IMR-90 (cell line): ENCODE data around the gene MTMR4. TPM values are rescaled to one million over a fixed set of nuclear protein-coding genes. Genes with fewer than 3 reads are reported as not detected.
A peak's percentile ranks its signal among the peaks of the same experiment; 100 is the strongest.

Experiments
- ATAC-seq: fragments of 200-7000 bp; cut with Tn5 transposase; 2 replicates; pipeline ENCODE4 v1.9.1; 2020; ENCODE audit warnings: low read depth, mild to moderate bottlenecking, moderate library complexity
- Bru-seq: library from RNA; stranded (reverse); fragments of 400-500 nt; gene quantifications from one replicate; lab custom pipeline; 2021; lab: Mats Ljungman, UMichigan
- BruChase-seq, 2 experiments: library from RNA; stranded (reverse); fragments of 400-500 nt; gene quantifications; one replicate each; lab custom pipeline; 2021; lab: Mats Ljungman, UMichigan
- BruUV-seq: library from RNA; stranded (reverse); fragments of 400-500 nt; replicated peaks from 2 replicates; lab custom pipeline; 2021; lab: Mats Ljungman, UMichigan
- CTCF ChIA-PET: fragments of 300-600 bp; formaldehyde crosslinking; extraction: SDS; loops from one replicate; lab custom pipeline; 2021; ENCODE audit warnings: antibody characterized with exemption; lab: Yijun Ruan, JAX
- POLR2A ChIA-PET: fragments of 300-600 bp; sonication (Branson Sonifier 250); formaldehyde crosslinking; loops from one replicate; lab custom pipeline; 2022; ENCODE audit warnings: antibody characterized with exemption; ENCODE audit not compliant: unreplicated experiment; lab: Charles Lee
- DNase-seq: peaks from one replicate; pipeline ENCODE4 v3.0.0; 2013
- H2AFZ ChIP-seq: replicated peaks from 2 replicates; pipeline ENCODE3; 2013; ENCODE audit warnings: low read length, mild to moderate bottlenecking; ENCODE audit not compliant: poor library complexity
- H2AK5ac ChIP-seq: 2 replicates; pipeline ENCODE4 v1.6.1; 2013; ENCODE audit warnings: low read depth, low read length, inconsistent platforms
- H2AK9ac ChIP-seq: replicated peaks from 2 replicates; pipeline ENCODE3; 2013; ENCODE audit warnings: mild to moderate bottlenecking, low read depth, low read length, moderate library complexity; ENCODE audit not compliant: poor library complexity
- H2BK120ac ChIP-seq: 2 replicates; pipeline ENCODE4 v1.6.1; 2013; ENCODE audit warnings: low read depth, low read length, inconsistent platforms
- H2BK15ac ChIP-seq: 3 replicates; pipeline ENCODE4 v1.6.1; 2013; ENCODE audit warnings: low read depth, low read length, inconsistent platforms
- H2BK20ac ChIP-seq: 2 replicates; pipeline ENCODE4 v1.6.1; 2013; ENCODE audit warnings: low read depth, mild to moderate bottlenecking, inconsistent platforms, low read length, moderate library complexity
- H2BK5ac ChIP-seq: 2 replicates; pipeline ENCODE4 v1.6.1; 2013; ENCODE audit warnings: mild to moderate bottlenecking, low read depth, low read length, inconsistent platforms; ENCODE audit not compliant: poor library complexity, severe bottlenecking
- H3K14ac ChIP-seq: replicated peaks from 2 replicates; pipeline ENCODE4 v1.6.1; 2013; ENCODE audit warnings: low read depth, low read length, inconsistent platforms
- H3K18ac ChIP-seq: 2 replicates; pipeline ENCODE4 v1.6.1; 2013; ENCODE audit warnings: low read depth, low read length, control low read depth
- H3K23ac ChIP-seq: 2 replicates; pipeline ENCODE4 v1.6.1; 2013; ENCODE audit warnings: low read depth, low read length, inconsistent platforms
- H3K27ac ChIP-seq: 2 replicates; pipeline ENCODE4 v1.5.1; 2013; ENCODE audit warnings: mild to moderate bottlenecking, control low read depth, low read length; ENCODE audit not compliant: insufficient read depth
- H3K27me3 ChIP-seq: 2 replicates; pipeline ENCODE4 v1.6.1; 2013; ENCODE audit warnings: low read length; ENCODE audit not compliant: control insufficient read depth, insufficient read depth
- H3K36me3 ChIP-seq: 2 replicates; pipeline ENCODE4 v1.6.1; 2013; ENCODE audit warnings: low read length, mixed read lengths; ENCODE audit not compliant: control insufficient read depth, insufficient read depth
- H3K4ac ChIP-seq: 2 replicates; pipeline ENCODE4 v1.6.1; 2013; ENCODE audit warnings: low read depth, low read length, inconsistent platforms
- H3K4me1 ChIP-seq: 2 replicates; pipeline ENCODE4 v1.6.1; 2013; ENCODE audit warnings: low read length, mixed read lengths; ENCODE audit not compliant: control insufficient read depth, insufficient read depth
- H3K4me2 ChIP-seq: 2 replicates; pipeline ENCODE4 v1.6.1; 2013; ENCODE audit warnings: low read depth, mild to moderate bottlenecking, control low read depth, low read length, moderate library complexity
- H3K4me3 ChIP-seq: 2 replicates; pipeline ENCODE4 v1.5.1; 2013; ENCODE audit warnings: low read depth, mild to moderate bottlenecking, control low read depth, low read length, moderate library complexity; ENCODE audit not compliant: insufficient read depth
- H3K56ac ChIP-seq: 2 replicates; pipeline ENCODE4 v1.6.1; 2013; ENCODE audit warnings: low read length, inconsistent platforms; ENCODE audit not compliant: insufficient read depth; ENCODE audit errors: extremely low read depth
- H3K79me1 ChIP-seq, 2 experiments: 2 replicates each; pipeline ENCODE4 v1.6.1; 2013; ENCODE audit warnings: low read length in 2 of 2, inconsistent platforms in 1 of 2, low read depth in 1 of 2
- H3K9ac ChIP-seq: 2 replicates; pipeline ENCODE4 v1.6.1; 2013; ENCODE audit warnings: low read depth, low read length, control low read depth
- H3K9me1 ChIP-seq: 2 replicates; pipeline ENCODE4 v1.6.1; 2013; ENCODE audit warnings: low read length, inconsistent platforms; ENCODE audit not compliant: insufficient read depth
- H3K9me3 ChIP-seq: 2 replicates; pipeline ENCODE4 v1.6.1; 2013; ENCODE audit warnings: low read length; ENCODE audit not compliant: control insufficient read depth, insufficient read depth
- H4K20me1 ChIP-seq: 2 replicates; pipeline ENCODE4 v1.6.1; 2013; ENCODE audit warnings: low read length, inconsistent platforms; ENCODE audit not compliant: insufficient read depth
- H4K5ac ChIP-seq: 2 replicates; pipeline ENCODE4 v1.6.1; 2013; ENCODE audit warnings: mild to moderate bottlenecking, low read depth, low read length, control low read depth
- H4K8ac ChIP-seq, 2 experiments: 2 replicates each; pipeline ENCODE4 v1.6.1; 2013; ENCODE audit warnings: low read depth in 2 of 2, low read length in 2 of 2, control low read depth in 1 of 2, inconsistent platforms in 1 of 2
- H4K91ac ChIP-seq: 2 replicates; pipeline ENCODE4 v1.6.1; 2013; ENCODE audit warnings: low read depth, low read length, inconsistent platforms; ENCODE audit not compliant: insufficient read depth
- CEBPB ChIP-seq: IDR thresholded peaks from 2 replicates; pipeline ENCODE4 v1.6.1; 2012; ENCODE audit warnings: low read depth, low read length, improper control_type of control experiment
- CHD1 ChIP-seq: IDR thresholded peaks from 2 replicates; pipeline ENCODE4 v1.6.1; 2012; ENCODE audit warnings: low read depth, low read length, improper control_type of control experiment
- CTCF ChIP-seq: conservative IDR thresholded peaks from 2 replicates; pipeline ENCODE4 v1.5.1; 2012; ENCODE audit warnings: mild to moderate bottlenecking, low read depth, low read length, improper control_type of control experiment
- FOS ChIP-seq: fragments of 150-350 bp; IDR thresholded peaks from 2 replicates; pipeline ENCODE4 v1.6.1; 2016; ENCODE audit warnings: low read depth, low read length
- MAFK ChIP-seq: IDR thresholded peaks from 2 replicates; pipeline ENCODE4 v1.6.1; 2012; ENCODE audit warnings: low read depth, low read length, improper control_type of control experiment
- MXI1 ChIP-seq: IDR thresholded peaks from 2 replicates; pipeline ENCODE4 v1.6.1; 2012; ENCODE audit warnings: low read depth, mild to moderate bottlenecking, low read length, moderate library complexity, borderline replicate concordance
- NFE2L2 ChIP-seq: fragments of 150-350 bp; IDR thresholded peaks from 2 replicates; pipeline ENCODE4 v1.6.1; 2016; ENCODE audit warnings: low read depth, mild to moderate bottlenecking, low read length
- RAD21 ChIP-seq: IDR thresholded peaks from 2 replicates; pipeline ENCODE4 v1.6.1; 2012; ENCODE audit warnings: low read length, improper control_type of control experiment
- RFX5 ChIP-seq: IDR thresholded peaks from 2 replicates; pipeline ENCODE4 v1.8.0; 2012; ENCODE audit warnings: low read depth, mild to moderate bottlenecking, low read length, moderate library complexity
- USF2 ChIP-seq: fragments of 150-350 bp; IDR thresholded peaks from 2 replicates; pipeline ENCODE4 v1.6.1; 2017; ENCODE audit warnings: mild to moderate bottlenecking, antibody characterized with exemption, low read length, low read depth
- WGBS, 2 experiments: methylation state at CpG; one replicate each; pipeline versions ENCODE4 v1.1.5 to v1.1.7; 2013; ENCODE audit warnings: missing lambda C conversion rate in 2 of 2; ENCODE audit not compliant: insufficient read length in 1 of 2; ENCODE audit errors: extremely low coverage in 2 of 2; 5-methylcytosine and 5-hydroxymethylcytosine counted together
- dilution Hi-C: fragments of 300-500 bp; cut with HindIII; formaldehyde crosslinking; loops from one replicate; pipeline ENCODE4 v1.14.3; 2018; ENCODE audit warnings: low sequenced_read_pairs; ENCODE audit not compliant: unreplicated experiment
- in situ Hi-C: fragments of 300-500 bp; cut with MboI; formaldehyde crosslinking; loops from 3 replicates; pipeline ENCODE4 v1.14.3; 2019; ENCODE audit warnings: low sequenced_read_pairs, inconsistent platforms, mixed read lengths
- intact Hi-C: fragments of 100-400 bp; cut with micrococcal nuclease; formaldehyde crosslinking; loops from 2 replicates; pipeline ENCODE4 v1.10.0; 2022
- long read RNA-seq: library from polyadenylated mRNA; unstranded; transcript quantifications from one replicate; pipeline ENCODE4 v2.0.0, GENCODE V29; 2021; ENCODE audit not compliant: unreplicated experiment
- polyA plus RNA-seq, 3 experiments: library from polyadenylated mRNA; depleted of rRNA; stranded (reverse); fragments of >200 nt; gene quantifications; 2 replicates each; pipeline ENCODE4 v1.2.3, GENCODE V29; 2012; ENCODE audit warnings: low replicate concordance in 1 of 3
- total RNA-seq: library from RNA; depleted of rRNA; stranded (reverse); fragments of >200 nt; gene quantifications from 2 replicates; pipeline ENCODE4 v1.2.3, GENCODE V29; 2012; rRNA removed
- TF ChIP-seq, protein P1 (sequence below): fragments of 150-350 bp; IDR thresholded peaks from 2 replicates; pipeline ENCODE4 v1.6.1; 2016; ENCODE audit warnings: low read depth, mild to moderate bottlenecking, low read length, moderate library complexity, borderline replicate concordance

Gene MTMR4
- total RNA-seq (42.5 and 60.0 TPM in 2 replicates), polyA plus RNA-seq (2012; rRNA removed) (13.2 and 15.0 TPM in 2 replicates), Bru-seq, nascent RNA (percentile 70 among the genes with signal in this experiment), BruChase-seq, experiment 1, labeled RNA remaining after a 6-hour chase (percentile 72 among the genes with signal in this experiment), BruChase-seq, experiment 2, labeled RNA remaining after a 2-hour chase (percentile 75 among the genes with signal in this experiment)
- 7.9 and 11.2 TPM in 2 replicates for polyA plus RNA-seq (2012; cell fraction: cytosol; rRNA removed)
- 22.1 and 32.8 TPM in 2 replicates for polyA plus RNA-seq (2012; cell fraction: nucleus; rRNA removed; ENCODE audit: low replicate concordance)
- long read RNA-seq, partial matches to known transcripts = 39 of 46 reads
- long read RNA-seq, other reads (novel, unspliced or antisense) = 7 of 46 reads

DNA sequence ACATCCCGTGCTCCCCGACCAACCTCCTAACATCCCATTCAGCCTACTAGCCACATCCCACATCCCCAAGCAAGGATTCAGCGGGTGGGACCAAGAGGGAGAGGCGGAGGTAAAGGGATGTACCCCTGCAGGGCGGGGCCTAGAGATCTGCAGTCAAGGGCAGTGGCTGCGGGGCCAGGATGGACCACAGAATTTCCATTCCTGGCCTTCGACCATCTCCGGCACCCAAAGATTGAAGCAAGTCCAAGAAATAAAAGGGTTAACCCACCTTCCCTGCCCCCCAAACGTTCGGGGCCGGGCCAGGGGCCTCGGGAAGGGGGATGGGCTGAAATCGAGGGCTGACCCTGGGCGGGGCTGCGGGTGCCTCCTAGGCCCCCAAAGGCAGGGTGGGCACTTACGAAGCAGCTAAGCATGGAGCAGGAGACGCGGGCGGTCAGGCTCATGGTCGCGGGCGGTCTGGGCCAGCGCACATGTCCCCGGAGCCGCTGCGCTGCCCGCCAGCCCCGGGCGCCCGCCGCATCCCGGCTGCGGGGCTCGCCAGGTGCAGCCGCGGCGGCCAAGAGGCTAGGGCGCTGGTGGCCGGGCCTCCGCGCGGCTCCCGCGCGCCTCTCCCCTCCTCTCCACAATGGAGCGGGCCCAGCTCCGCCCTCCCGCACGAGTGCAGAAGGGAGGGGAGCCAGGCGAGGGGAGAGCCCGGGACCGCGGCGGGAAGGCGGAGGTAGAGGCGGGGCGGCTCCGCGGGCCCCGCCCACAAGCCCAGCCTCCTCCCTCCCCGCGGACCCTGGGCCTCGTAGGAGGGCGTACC, at the start of gene MTMR4:
MTMR4 (minus strand) TSS at position 674 of the 805 bp plus-strand sequence; CDS start at position 443, 231 bp downstream.
- H2BK20ac ChIP-seq = no peak within 1 kb of the TSS
- peak within 1 kb of the TSS; percentile 55 for H4K91ac ChIP-seq
- peak within 1 kb of the TSS; percentile 44; the same call in 1 of the 2 replicates for H3K56ac ChIP-seq
- no peak within 1 kb of the TSS for H2BK15ac ChIP-seq
- H3K9me1 ChIP-seq = peaks cover 18% of the 10 kb centered on the region; the same call in 1 of the 2 replicates
- no peaks in the 10 kb centered on the region for H3K9me3 ChIP-seq
- H3K4ac ChIP-seq = peak within 1 kb of the TSS; percentile 68
- ATAC-seq (peak; percentile 57), DNase-seq (peak; percentile 58)
- H3K14ac ChIP-seq = peak within 1 kb of the TSS; percentile 52; the same call in 1 of the 2 replicates
- no TSS peak for BruUV-seq
- no peaks in the 10 kb centered on the region for H3K27me3 ChIP-seq
- dilution Hi-C loops (no loop called here), intact Hi-C loops (loop anchor here (10.0 kb wide), 1 partner anchor 271 kb away; no protein-coding TSS in a partner anchor), in situ Hi-C loops (loop anchor here (10.0 kb wide), 1 partner anchor 121 kb away; no protein-coding TSS in a partner anchor)
- peak within 1 kb of the TSS; percentile 25 for H4K5ac ChIP-seq
- peaks cover 5 to 51% of the 10 kb centered on the region in 2 experiments; a peak in 3 of 4 replicates for H3K79me1 ChIP-seq
- H3K4me1 ChIP-seq = peaks cover 12% of the 10 kb centered on the region; the same call in 1 of the 2 replicates
- H4K20me1 ChIP-seq = peaks cover 4% of the 10 kb centered on the region; the same call in 1 of the 2 replicates
- H3K23ac ChIP-seq = peak within 1 kb of the TSS; percentile 36; the same call in 1 of the 2 replicates
- H4K8ac ChIP-seq = peak within 1 kb of the TSS; percentile 50 to 67; a peak in 3 of 4 replicates
- peak within 1 kb of the TSS; percentile 89 for H2AFZ ChIP-seq
- no peak within 1 kb of the TSS for H2BK5ac ChIP-seq
- no peak within 1 kb of the TSS; the same call in 1 of the 2 replicates for H3K18ac ChIP-seq
- peak within 1 kb of the TSS; percentile 80 for H3K4me2 ChIP-seq
- peak within 1 kb of the TSS; percentile 63 for H3K9ac ChIP-seq
- H3K36me3 ChIP-seq = peaks cover 21% of the 10 kb centered on the region
- ChIA-PET CTCF (no interaction called here), POLR2A (no interaction called here)
- H3K27ac ChIP-seq = peak within 1 kb of the TSS; percentile 33; the same call in 1 of the 2 replicates
- WGBS, 2 experiments = 2% methylated on average over 7 of the region's 64 CpGs; no CpG with 5 or more reads in 1 of the 2 experiments
- peak within 1 kb of the TSS; percentile 98 for H2AK9ac ChIP-seq
- H2AK5ac ChIP-seq = peak within 1 kb of the TSS; percentile 42; the same call in 1 of the 2 replicates
- peak within 1 kb of the TSS; percentile 64 for H3K4me3 ChIP-seq
- no peak within 1 kb of the TSS for H2BK120ac ChIP-seq
- TF ChIP-seq CHD1 (no peak), USF2 (no peak), RAD21 (no peak), NFE2L2 (no peak), MAFK (no peak), CTCF (no peak), RFX5 (no peak), CEBPB (no peak), FOS (no peak), MXI1 (peak; percentile 66; the same call in 1 of the 2 replicates)
- TF ChIP-seq, protein P1, sequence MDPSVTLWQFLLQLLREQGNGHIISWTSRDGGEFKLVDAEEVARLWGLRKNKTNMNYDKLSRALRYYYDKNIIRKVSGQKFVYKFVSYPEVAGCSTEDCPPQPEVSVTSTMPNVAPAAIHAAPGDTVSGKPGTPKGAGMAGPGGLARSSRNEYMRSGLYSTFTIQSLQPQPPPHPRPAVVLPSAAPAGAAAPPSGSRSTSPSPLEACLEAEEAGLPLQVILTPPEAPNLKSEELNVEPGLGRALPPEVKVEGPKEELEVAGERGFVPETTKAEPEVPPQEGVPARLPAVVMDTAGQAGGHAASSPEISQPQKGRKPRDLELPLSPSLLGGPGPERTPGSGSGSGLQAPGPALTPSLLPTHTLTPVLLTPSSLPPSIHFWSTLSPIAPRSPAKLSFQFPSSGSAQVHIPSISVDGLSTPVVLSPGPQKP = no peak
